Lower leg skin (tissue), 3 donors: ENCODE data around the gene RB1.

Source experiments
- CTCF ChIP-seq, 3 donors: fragments of 450-650 bp; IDR thresholded peaks; one replicate each; pipeline ENCODE4 v1.5.1; 2016; ENCODE audit warnings: antibody characterized with exemption in 3 of 3, mild to moderate bottlenecking in 3 of 3, moderate library complexity in 2 of 3
- POLR2A ChIP-seq, 2 donors: fragments of 450-650 bp; IDR thresholded peaks; one replicate each; pipeline ENCODE4 v1.6.1; 2016 to 2017; ENCODE audit warnings: antibody characterized with exemption in 2 of 2, mild to moderate bottlenecking in 1 of 2, moderate library complexity in 1 of 2

DNA sequence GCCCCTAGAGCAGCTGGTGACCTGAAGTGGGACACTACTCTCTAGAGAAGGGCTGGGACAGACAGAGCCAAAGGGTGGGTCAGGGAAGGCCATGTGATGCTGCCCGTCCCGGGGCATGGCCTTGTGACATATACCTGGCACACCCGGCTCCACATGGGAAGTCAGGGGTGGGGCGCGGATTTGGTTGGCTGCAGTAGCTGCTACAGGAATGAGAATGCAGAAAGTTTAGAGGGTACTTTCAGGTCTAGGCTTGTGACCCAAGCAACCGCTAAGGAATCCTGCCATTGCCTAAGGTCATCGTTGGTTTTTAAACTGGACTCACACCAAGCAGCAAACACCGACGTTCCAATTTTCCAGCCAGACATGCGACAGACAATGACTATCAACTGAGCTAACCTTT is 203.5 kb downstream of the RB1 start:
- TF ChIP-seq CTCF (IDR thresholded peaks at IDR 0.05) (no peak), POLR2A (IDR thresholded peaks at IDR 0.05) (no peak)
